ENCODE results near the gene MYH15. TPM values are rescaled to one million over a fixed set of nuclear protein-coding genes. Genes with fewer than 3 reads are reported as not detected.

Gene MYH15
- total and polyA plus RNA-seq, 2 of the 8 experiments (the other 6 are each of a cell fraction or from before 2014, with no cell fraction given), result under 0.01 TPM; not detected in 1

GRCh38 chr3:108401836-108402235 is 108.6 kb downstream of the MYH15 start:
- FAIRE-seq (no peak), DNase-seq (ENCODE audit: low read depth in 1 of 2, low spot score in 2 of 2) (no peak)
- no peaks in the 10 kb centered on the region for H3K9me3 ChIP-seq (ENCODE audit: insufficient read depth in 2 of 2, low read depth in 1 of 2, low read length in 1 of 2)
- H2BK12ac ChIP-seq (ENCODE audit: low read depth, low read length), result no peak overlapping the region
- H2BK20ac ChIP-seq (ENCODE audit: low read length), result no peak overlapping the region
- POLR2A ChIA-PET (ENCODE audit: partially characterized antibody), result no interaction called here
- 86% methylated on average over 2 of the region's 2 CpGs; no CpG with 5 or more reads in 1 of the 2 experiments for WGBS, 2 experiments (ENCODE audit: extremely low coverage in 1 of 2, insufficient coverage in 1 of 2, insufficient read length in 1 of 2, insufficient replicate concordance in 2 of 2, low coverage in 1 of 2, low lambda C conversion rate in 2 of 2, missing lambda C conversion rate in 1 of 2)
- no peak overlapping the region for H3K4me2 ChIP-seq (ENCODE audit: insufficient read depth in 1 of 2, low read depth in 2 of 2, low read length in 2 of 2)
- H3K36me3 ChIP-seq (ENCODE audit: control insufficient read depth in 2 of 4, insufficient read depth in 4 of 4, low read length in 3 of 4), result no peaks in the 10 kb centered on the region
- H2AK5ac ChIP-seq (ENCODE audit: low read depth, low read length), result no peak overlapping the region
- H2AFZ ChIP-seq (ENCODE audit: low read length), result no peak overlapping the region
- H4K91ac ChIP-seq (replicated peaks; ENCODE audit: insufficient read length, low read length), result no peak overlapping the region
- H3K18ac ChIP-seq (ENCODE audit: extremely low read depth, low read length), result no peak overlapping the region
- H4K8ac ChIP-seq (ENCODE audit: extremely low read depth, insufficient read depth, low read length), result no peak overlapping the region
- no peaks in the 10 kb centered on the region for H3K4me1 ChIP-seq (replicated peaks in 1 of 4; ENCODE audit: control insufficient read depth in 3 of 4, insufficient read depth in 4 of 4, low read length in 3 of 4)
- no peaks in the 10 kb centered on the region for H4K20me1 ChIP-seq (replicated peaks in 1 of 2; ENCODE audit: control insufficient read depth in 1 of 2, insufficient read depth in 2 of 2, low read length in 2 of 2)
- CTCF ChIA-PET (ENCODE audit: partially characterized antibody), result interaction anchor here (2.0 to 3.1 kb wide), 2 partner anchors 9 to 248 kb away, joined by 7 to 12 read pairs; no protein-coding TSS in a partner anchor
- no peak overlapping the region for H3K14ac ChIP-seq (ENCODE audit: insufficient read length)
- H2BK15ac ChIP-seq (ENCODE audit: low read length), result no peak overlapping the region
- H3K27ac ChIP-seq (ENCODE audit: low read depth, low read length), result no peak overlapping the region
- H2BK5ac ChIP-seq (ENCODE audit: low read depth, low read length), result no peak overlapping the region
- H4K5ac ChIP-seq (ENCODE audit: insufficient read length, low read depth, low read length), result no peak overlapping the region
- H3K27me3 ChIP-seq (replicated peaks in 1 of 4; ENCODE audit: control insufficient read depth in 3 of 4, extremely low read depth in 1 of 4, insufficient read depth in 3 of 4, low read length in 3 of 4), result no peaks in the 10 kb centered on the region
- no peak overlapping the region for H2BK120ac ChIP-seq (replicated peaks; ENCODE audit: low read depth, low read length)
- no peak overlapping the region for H3K23ac ChIP-seq (ENCODE audit: insufficient read length)
- H3K79me2 ChIP-seq (ENCODE audit: control insufficient read depth in 1 of 2, insufficient read depth in 2 of 2, low read length in 2 of 2), result no peaks in the 10 kb centered on the region
- no peak overlapping the region for H3K4me3 ChIP-seq (ENCODE audit: extremely low read depth in 1 of 4, insufficient read depth in 2 of 4, low read depth in 3 of 4, low read length in 4 of 4)
- no peak overlapping the region for H3K9ac ChIP-seq (replicated peaks in 1 of 4; ENCODE audit: extremely low read depth in 1 of 4, low read depth in 3 of 4, low read length in 3 of 4)
- TF ChIP-seq BCL11A (IDR thresholded peaks at IDR 0.05; ENCODE audit: low read depth in 2 of 2, low read length in 2 of 2) (no peak), CREB1 (IDR thresholded peaks at IDR 0.05) (no peak), USF2 (IDR thresholded peaks at IDR 0.05; ENCODE audit: low read length) (no peak), SUZ12 (IDR thresholded peaks at IDR 0.05; ENCODE audit: low read length) (no peak), CHD1 (IDR thresholded peaks at IDR 0.05; ENCODE audit: low read depth, low read length) (no peak), CBX5 (IDR thresholded peaks at IDR 0.05; ENCODE audit: low read depth, low read length) (no peak), YY1 (IDR thresholded peaks at IDR 0.05; ENCODE audit: low read depth, low read length) (no peak), SP4 (IDR thresholded peaks at IDR 0.05; ENCODE audit: low read length) (no peak), POLR2A (IDR thresholded peaks at IDR 0.05; ENCODE audit: control extremely low read depth in 1 of 2, low read depth in 2 of 2, low read length in 2 of 2) (no peak), CBX8 (IDR thresholded peaks at IDR 0.05; ENCODE audit: borderline replicate concordance, low read depth, low read length) (no peak)
- H3K79me1 ChIP-seq (ENCODE audit: low read depth, low read length), result no peaks in the 10 kb centered on the region
- H3K56ac ChIP-seq (replicated peaks; ENCODE audit: insufficient read length, low read depth, low read length), result no peak overlapping the region
- no peaks in the 10 kb centered on the region for H3K23me2 ChIP-seq (ENCODE audit: low read depth, low read length)
- no peak overlapping the region for H3K4ac ChIP-seq (replicated peaks; ENCODE audit: insufficient read length, low read depth, low read length)
